ENCODE measurements around the gene ADAM8. TPM values are rescaled to one million over a fixed set of nuclear protein-coding genes. Genes with fewer than 3 reads are reported as not detected.

Gene ADAM8
- total RNA-seq, 2 donors from 2014 or later, result 3.4 to 4.6 TPM

GRCh38 chr10:133219782-133220181, 56.9 kb downstream of the ADAM8 start:
- TF ChIP-seq POLR2A (IDR thresholded peaks at IDR 0.05), result no peak
- TF ChIP-seq, protein P1, sequence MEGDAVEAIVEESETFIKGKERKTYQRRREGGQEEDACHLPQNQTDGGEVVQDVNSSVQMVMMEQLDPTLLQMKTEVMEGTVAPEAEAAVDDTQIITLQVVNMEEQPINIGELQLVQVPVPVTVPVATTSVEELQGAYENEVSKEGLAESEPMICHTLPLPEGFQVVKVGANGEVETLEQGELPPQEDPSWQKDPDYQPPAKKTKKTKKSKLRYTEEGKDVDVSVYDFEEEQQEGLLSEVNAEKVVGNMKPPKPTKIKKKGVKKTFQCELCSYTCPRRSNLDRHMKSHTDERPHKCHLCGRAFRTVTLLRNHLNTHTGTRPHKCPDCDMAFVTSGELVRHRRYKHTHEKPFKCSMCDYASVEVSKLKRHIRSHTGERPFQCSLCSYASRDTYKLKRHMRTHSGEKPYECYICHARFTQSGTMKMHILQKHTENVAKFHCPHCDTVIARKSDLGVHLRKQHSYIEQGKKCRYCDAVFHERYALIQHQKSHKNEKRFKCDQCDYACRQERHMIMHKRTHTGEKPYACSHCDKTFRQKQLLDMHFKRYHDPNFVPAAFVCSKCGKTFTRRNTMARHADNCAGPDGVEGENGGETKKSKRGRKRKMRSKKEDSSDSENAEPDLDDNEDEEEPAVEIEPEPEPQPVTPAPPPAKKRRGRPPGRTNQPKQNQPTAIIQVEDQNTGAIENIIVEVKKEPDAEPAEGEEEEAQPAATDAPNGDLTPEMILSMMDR (IDR thresholded peaks at IDR 0.05), result no peak
- H3K27ac ChIP-seq, result no peak overlapping the region
- no peaks in the 10 kb centered on the region for H3K9me3 ChIP-seq
- 7% methylated on average over 21 of the region's 28 CpGs; no CpG with 5 or more reads in 1 of the 2 donors for WGBS, 2 donors
- DNase-seq, result no peak
- intact Hi-C loops (cut with DNase I), result no loop called here
- no peak overlapping the region for H3K4me3 ChIP-seq
- no peak for ATAC-seq
- H3K36me3 ChIP-seq (replicated peaks in 1 of 2; ENCODE audit: insufficient read depth in 1 of 2, low read depth in 2 of 2), result no peaks in the 10 kb centered on the region
- no peaks in the 10 kb centered on the region for H3K4me1 ChIP-seq
- no peaks in the 10 kb centered on the region for H3K27me3 ChIP-seq

GRCh38 chr10:133218891-133219290, 57.8 kb downstream of the ADAM8 start:
- H3K27ac ChIP-seq, result no peak overlapping the region
- DNase-seq, result no peak
- no peaks in the 10 kb centered on the region for H3K9me3 ChIP-seq
- no peak for ATAC-seq
- no peak overlapping the region for H3K4me3 ChIP-seq
- H3K4me1 ChIP-seq, result no peaks in the 10 kb centered on the region
- intact Hi-C loops (cut with DNase I), result no loop called here
- TF ChIP-seq, protein P1 (IDR thresholded peaks at IDR 0.05), result no peak
- TF ChIP-seq POLR2A (IDR thresholded peaks at IDR 0.05), result no peak
- no peaks in the 10 kb centered on the region for H3K36me3 ChIP-seq (replicated peaks in 1 of 2; ENCODE audit: insufficient read depth in 1 of 2, low read depth in 2 of 2)
- WGBS, 2 donors, result 42 to 44% methylated on average over 6 to 20 of the region's 20 CpGs
- peaks cover 0 to 3% of the 10 kb centered on the region in 2 donors for H3K27me3 ChIP-seq

GRCh38 chr10:133217800-133218589, 58.7 kb downstream of the ADAM8 start:
- H3K27ac ChIP-seq, result no peak overlapping the region
- DNase-seq (no peak), ATAC-seq (no peak)
- WGBS, 2 donors, result 62 to 77% methylated on average over 16 to 25 of the region's 25 CpGs
- no peaks in the 10 kb centered on the region for H3K36me3 ChIP-seq (replicated peaks in 1 of 2; ENCODE audit: insufficient read depth in 1 of 2, low read depth in 2 of 2)
- intact Hi-C loops (cut with DNase I), result no loop called here
- H3K4me3 ChIP-seq, result no peak overlapping the region
- TF ChIP-seq, protein P1 (IDR thresholded peaks at IDR 0.05), result no peak
- no peak for TF ChIP-seq POLR2A (IDR thresholded peaks at IDR 0.05)
- H3K27me3 ChIP-seq, result peaks cover 0 to 3% of the 10 kb centered on the region in 2 donors
- H3K9me3 ChIP-seq, result no peaks in the 10 kb centered on the region
- H3K4me1 ChIP-seq, result no peaks in the 10 kb centered on the region

- no peak for DNase-seq
- Histone ChIP-seq H3K27me3 (peaks cover 0 to 3% of the 10 kb centered on the region in 2 donors), H3K36me3 (replicated peaks in 1 of 2; ENCODE audit: insufficient read depth in 1 of 2, low read depth in 2 of 2) (no peaks in the 10 kb centered on the region), H3K4me3 (no peak overlapping the region), H3K27ac (no peak overlapping the region), H3K9me3 (no peaks in the 10 kb centered on the region), H3K4me1 (no peaks in the 10 kb centered on the region)
- 70 to 71% methylated on average over 26 of the region's 26 CpGs for WGBS, 2 donors
- no peak for ATAC-seq
- no peak for TF ChIP-seq POLR2A (IDR thresholded peaks at IDR 0.05)
- TF ChIP-seq, protein P1 (IDR thresholded peaks at IDR 0.05), result no peak
- intact Hi-C loops (cut with DNase I), result no loop called here
Measured at GRCh38 chr10:133216776-133217175, 59.9 kb downstream of the ADAM8 start.

DNA sequence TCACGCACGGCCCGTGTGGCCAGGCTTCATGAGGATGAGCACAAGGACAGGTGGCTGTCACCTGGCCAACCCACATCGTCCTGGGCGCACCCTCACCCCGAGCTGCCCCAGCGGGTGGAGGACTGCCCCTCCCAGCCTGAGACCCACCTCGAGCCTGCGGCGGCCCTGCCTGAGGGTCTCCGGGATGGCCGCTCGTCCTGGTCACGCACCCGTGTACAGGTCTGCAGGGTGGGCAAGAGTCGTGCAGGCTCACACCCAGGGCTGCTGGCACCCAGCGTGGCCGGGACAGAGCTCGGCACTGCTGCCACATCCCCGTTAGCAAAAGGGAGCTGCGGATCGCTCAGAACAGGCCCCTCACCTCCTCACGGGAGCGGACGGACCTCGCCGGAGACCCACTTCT, 61.1 kb downstream of the ADAM8 start:
- intact Hi-C loops (cut with DNase I), result no loop called here
- Histone ChIP-seq H3K4me3 (no peak overlapping the region), H3K27me3 (peaks cover 0 to 3% of the 10 kb centered on the region in 2 donors), H3K36me3 (replicated peaks in 1 of 2; ENCODE audit: insufficient read depth in 1 of 2, low read depth in 2 of 2) (no peaks in the 10 kb centered on the region), H3K9me3 (no peaks in the 10 kb centered on the region), H3K4me1 (no peaks in the 10 kb centered on the region), H3K27ac (no peak overlapping the region)
- DNase-seq (no peak), ATAC-seq (no peak)
- TF ChIP-seq POLR2A (IDR thresholded peaks at IDR 0.05), result no peak
- TF ChIP-seq, protein P1 (IDR thresholded peaks at IDR 0.05), result no peak
- 80 to 85% methylated on average over 11 to 27 of the region's 27 CpGs for WGBS, 2 donors

Data from body of pancreas (tissue), 4 donors.